K562 (cell line): ENCODE results near the gene PPP1R14D. TPM values are rescaled to one million over a fixed set of nuclear protein-coding genes. Genes with fewer than 3 reads are reported as not detected.

Experiments used
- ATAC-seq: fragments of 200-7000 bp; cut with Tn5 transposase; 3 replicates; pipeline ENCODE4 v1.9.1; 2020; ENCODE audit warnings: moderate library complexity
- BruUV-seq: library from RNA; stranded (reverse); fragments of 400-500 nt; replicated peaks from 2 replicates; lab custom pipeline; 2021; lab: Mats Ljungman, UMichigan
- CTCF ChIA-PET: fragments of 300-600 bp; formaldehyde crosslinking; extraction: SDS; loops from one replicate; lab custom pipeline; 2021; ENCODE audit warnings: low intra/inter-chr PET ratio; lab: Yijun Ruan, JAX
- POLR2A ChIA-PET: fragments of 300-600, 350-650 bp; sonication (Branson Sonifier 250); formaldehyde crosslinking; extraction: SDS; loops from one replicate; lab custom pipeline; 2021; ENCODE audit warnings: antibody characterized with exemption, inconsistent platforms; lab: Yijun Ruan, JAX
- DNase-seq, 4 experiments: peaks; one replicate each; pipeline versions ENCODE4 v3.0.0 to v3.0.0-alpha.2; 2011 to 2018; ENCODE audit warnings: low spot score in 3 of 4, mixed read lengths in 3 of 4; ENCODE audit errors: extremely low read depth in 1 of 4
- FAIRE-seq: peaks from 2 replicates; lab custom pipeline; 2011; peaks lifted over from hg19 to GRCh38; lab: Jason Lieb, UNC
- H2AFZ ChIP-seq: 2 replicates; pipeline ENCODE4 v1.6.0; 2011; ENCODE audit warnings: low read depth, low read length, control low read depth, inconsistent platforms
- H3K27ac ChIP-seq: fragments of 200-600 bp; 3 replicates; pipeline ENCODE4 v1.8.0; 2011; ENCODE audit warnings: low read depth, mild to moderate bottlenecking, control low read depth, inconsistent platforms, low read length, moderate library complexity, mixed read lengths; ENCODE audit errors: extremely low read depth
- H3K27me3 ChIP-seq, 2 experiments: fragments of 300-600 bp in 1 of 2; 2 replicates in 1 of 2; 3 replicates in 1 of 2; pipeline versions ENCODE4 v1.6.0 to v1.8.0; 2011; ENCODE audit warnings: inconsistent platforms in 2 of 2, low read length in 2 of 2, mild to moderate bottlenecking in 1 of 2, mixed read lengths in 1 of 2, moderate library complexity in 1 of 2; ENCODE audit not compliant: control insufficient read depth in 2 of 2, insufficient read depth in 2 of 2
- H3K36me3 ChIP-seq: fragments of 300-600 bp; 3 replicates; pipeline ENCODE4 v1.8.0; 2011; ENCODE audit warnings: mild to moderate bottlenecking, low read length, inconsistent platforms; ENCODE audit not compliant: control insufficient read depth, insufficient read depth
- H3K4me1 ChIP-seq, 2 experiments: fragments of 200-600 bp in 1 of 2; replicated peaks in 1 of 2; 2 replicates in 1 of 2; 3 replicates in 1 of 2; pipeline versions ENCODE4 v1.5.1 to v1.8.0; 2011; ENCODE audit warnings: inconsistent platforms in 2 of 2, low read length in 2 of 2, mild to moderate bottlenecking in 1 of 2, mixed read lengths in 1 of 2, moderate library complexity in 1 of 2; ENCODE audit not compliant: control insufficient read depth in 2 of 2, insufficient read depth in 2 of 2
- H3K4me2 ChIP-seq: 2 replicates; pipeline ENCODE4 v1.6.1; 2011; ENCODE audit warnings: low read length, control low read depth, inconsistent platforms, mixed read lengths; ENCODE audit not compliant: insufficient read depth
- H3K4me3 ChIP-seq: fragments of 200-600 bp; sonication (generic), shearing (Covaris generic); 2 replicates; pipeline ENCODE4 v1.5.1; 2016; ENCODE audit warnings: control low read depth, inconsistent platforms
- H3K79me2 ChIP-seq: fragments of 200-600 bp; 3 replicates; pipeline ENCODE4 v1.8.0; 2011; ENCODE audit warnings: low read length, inconsistent platforms; ENCODE audit not compliant: control insufficient read depth, insufficient read depth
- H3K9ac ChIP-seq, 2 experiments: 2 replicates each; pipeline versions ENCODE4 v1.6.0 to v1.6.1; 2011; ENCODE audit warnings: low read depth in 2 of 2, low read length in 2 of 2, control low read depth in 1 of 2, inconsistent platforms in 1 of 2, mild to moderate bottlenecking in 1 of 2, mixed read lengths in 1 of 2; ENCODE audit not compliant: insufficient read depth in 1 of 2
- H3K9me1 ChIP-seq: one replicate; pipeline ENCODE4 v1.6.0; 2011; ENCODE audit warnings: inconsistent platforms, mild to moderate bottlenecking, low read length, moderate library complexity; ENCODE audit not compliant: control insufficient read depth, insufficient read depth
- H3K9me3 ChIP-seq: replicated peaks from 2 replicates; pipeline ENCODE4 v1.5.1; 2011; ENCODE audit warnings: low read depth, low read length, inconsistent platforms; ENCODE audit not compliant: control insufficient read depth, insufficient read depth
- H4K20me1 ChIP-seq: replicated peaks from 2 replicates; pipeline ENCODE4 v1.6.1; 2011; ENCODE audit warnings: low read length, inconsistent platforms, mixed read lengths; ENCODE audit not compliant: control insufficient read depth, insufficient read depth
- DMBX1 ChIP-seq: fragments of 250-450 bp; sonication (Bioruptor Pico); IDR thresholded peaks from 2 replicates; pipeline ENCODE4 v1.8.0; 2022; ENCODE audit warnings: inconsistent platforms, mild to moderate bottlenecking, moderate library complexity, borderline replicate concordance
- LEF1 ChIP-seq: fragments of 450-650 bp; IDR thresholded peaks from 2 replicates; pipeline ENCODE4 v1.6.1; 2016; ENCODE audit warnings: mild to moderate bottlenecking
- MEF2A ChIP-seq: IDR thresholded peaks from 2 replicates; pipeline ENCODE4 v1.6.1; 2011; ENCODE audit warnings: low read depth, mild to moderate bottlenecking, low read length, moderate library complexity; ENCODE audit not compliant: control insufficient read depth
- NR1H2 ChIP-seq: sonication (generic); formaldehyde crosslinking; IDR thresholded peaks from 2 replicates; pipeline ENCODE4 v1.4.0; 2020; ENCODE audit warnings: mild to moderate bottlenecking, missing genetic modification reagents
- RERE ChIP-seq: sonication (generic); formaldehyde crosslinking; IDR thresholded peaks from 2 replicates; pipeline ENCODE4 v1.8.0; 2023; ENCODE audit warnings: missing genetic modification reagents, mild to moderate bottlenecking, borderline replicate concordance
- SMARCC2 ChIP-seq: fragments of 450-650 bp; IDR thresholded peaks from 2 replicates; pipeline ENCODE4 v1.6.1; 2017; ENCODE audit warnings: antibody characterized with exemption, moderate library complexity, mild to moderate bottlenecking, low read depth
- ZFP30 ChIP-seq: fragments of 250-450 bp; sonication (Bioruptor Pico); IDR thresholded peaks from 2 replicates; pipeline ENCODE4 v1.8.0; 2022; ENCODE audit warnings: moderate library complexity, mild to moderate bottlenecking, inconsistent platforms, borderline replicate concordance
- WGBS: fragments of 100-300 bp; shearing (Covaris generic); methylation state at CpG from one replicate; pipeline ENCODE4 v1.1.6; 2016; ENCODE audit warnings: low coverage, mixed read lengths; ENCODE audit not compliant: insufficient coverage; ENCODE audit errors: missing lambda C conversion rate; 5-methylcytosine and 5-hydroxymethylcytosine counted together
- in situ Hi-C: fragments of 300-500 bp; cut with MboI; formaldehyde crosslinking; loops from 4 replicates; pipeline ENCODE4 v1.15.0; 2018; ENCODE audit warnings: inconsistent platforms, mixed read lengths
- intact Hi-C: fragments of 100-400 bp; cut with micrococcal nuclease; formaldehyde crosslinking; loops from 2 replicates; pipeline ENCODE4 v1.14.2; 2022
- polyA plus RNA-seq, 8 experiments: library from polyadenylated mRNA; depleted of rRNA in 4 of 8; stranded (reverse) in 5 of 8; unstranded in 3 of 8; fragments of >200 nt; fragmentation: Nextera tagmentation in 2 of 8; fragmentation: Illumina TruSeq in 1 of 8; extraction: Ambion mirVana in 2 of 8; extraction: Trizol in 1 of 8; gene quantifications; 2 replicates each; pipeline versions ENCODE4 v1.2.1 to v1.2.3, GENCODE V29; 2011 to 2014; ENCODE audit warnings: inconsistent platforms in 1 of 8, missing spikeins in 1 of 8
- total RNA-seq, 7 experiments: library from RNA; depleted of rRNA in 6 of 7; stranded (reverse); fragments of >200 nt in 6 of 7; fragmentation: Illumina TruSeq in 2 of 7; extraction: Trizol in 2 of 7; gene quantifications; 2 replicates each; pipeline versions ENCODE4 v1.2.1 to v1.2.3, GENCODE V29; 2011 to 2021; ENCODE audit warnings: low replicate concordance in 1 of 7

Gene PPP1R14D
- total and polyA plus RNA-seq, 9 of the 15 experiments (the other 6 are each of a cell fraction or from before 2014, with no cell fraction given), result 0.11 to 0.18 TPM; not detected in 7

- TF ChIP-seq SMARCC2, result no peak
- TF ChIP-seq DMBX1 (CRISPR knock-in tag), result no peak
- TF ChIP-seq ZFP30 (CRISPR knock-in tag), result no peak
- TF ChIP-seq MEF2A, result no peak
- TF ChIP-seq RERE (CRISPR knock-in tag), result no peak
- TF ChIP-seq NR1H2, result no peak
- TF ChIP-seq LEF1, result no peak
- 53% methylated on average over 6 of the region's 6 CpGs for WGBS
- no peaks in the 10 kb centered on the region for H3K36me3 ChIP-seq
- intact Hi-C loops, result no loop called here
- DNase-seq (no peak), FAIRE-seq (no peak), ATAC-seq (no peak)
- no TSS peak for BruUV-seq
- no peaks in the 10 kb centered on the region for H3K9me3 ChIP-seq
- no peak overlapping the region for H3K9ac ChIP-seq
- in situ Hi-C loops, result no loop called here
- no peaks in the 10 kb centered on the region for H3K79me2 ChIP-seq
- CTCF ChIA-PET, result no interaction called here
- POLR2A ChIA-PET, result interaction anchor here (0.6 to 1.4 kb wide), 5 partner anchors 11 to 439 kb away, joined by 3 read pairs; no protein-coding TSS in a partner anchor
- H3K4me1 ChIP-seq, result peaks cover 20 to 24% of the 10 kb centered on the region in 2 experiments; a peak in 4 of 5 replicates
- H3K27ac ChIP-seq, result no peak overlapping the region
- H3K4me2 ChIP-seq, result no peak overlapping the region
- no peaks in the 10 kb centered on the region for H3K27me3 ChIP-seq
- no peaks in the 10 kb centered on the region for H3K9me1 ChIP-seq
- no peak overlapping the region for H2AFZ ChIP-seq
- no peaks in the 10 kb centered on the region for H4K20me1 ChIP-seq
- H3K4me3 ChIP-seq, result no peak overlapping the region
These were observed 47.7 kb upstream of the PPP1R14D start for GRCh38 chr15:40875991-40876730.
